ENCODE results near the gene HOXB6. TPM values are rescaled to one million over a fixed set of nuclear protein-coding genes. Genes with fewer than 3 reads are reported as not detected.

HOXB6 gene
- total and polyA plus RNA-seq, 12 donors = 1.7 to 23.1 (median 11.8) TPM

DNA sequence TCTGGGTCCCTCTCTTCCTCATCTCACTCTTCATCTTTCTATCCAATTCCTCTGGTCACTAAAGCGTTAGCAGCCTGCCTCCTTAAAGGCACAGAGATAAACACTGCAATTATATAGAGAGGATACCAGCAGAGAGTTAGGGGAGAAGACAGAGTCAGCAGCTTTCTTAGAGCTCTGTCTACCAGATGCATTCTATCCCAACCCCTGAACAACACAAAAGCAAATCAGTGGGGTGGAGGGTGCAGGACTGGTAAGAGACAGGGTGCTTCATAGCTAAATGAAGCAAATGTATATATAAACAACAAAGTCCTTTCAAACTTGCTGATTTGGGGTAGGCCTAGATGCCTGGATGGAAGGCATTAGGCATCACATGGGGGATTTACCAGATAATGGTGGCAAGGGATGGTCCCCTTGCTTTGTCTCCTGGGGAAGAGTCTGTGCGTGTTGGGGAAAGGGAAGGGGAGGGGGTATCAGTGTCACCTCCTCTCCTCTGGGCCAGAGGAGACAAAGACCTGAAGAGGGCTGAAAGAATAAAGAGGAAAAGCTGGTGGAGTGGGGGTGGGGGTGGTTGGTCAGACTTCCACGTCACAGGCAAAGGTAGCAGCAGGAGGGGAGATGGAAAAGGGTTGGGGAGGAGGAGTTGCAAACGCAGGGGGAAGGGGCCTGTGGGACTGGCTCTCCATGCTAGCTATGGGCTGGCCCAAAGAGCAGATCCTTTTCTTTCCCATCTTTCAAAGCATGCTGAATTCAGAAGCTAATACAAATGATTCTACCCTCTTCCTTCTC lies 38.7 kb downstream of the HOXB6 start:
- H3K4me3 ChIP-seq = no peak overlapping the region
- peak overlapping the region in 1 of 5 donors; percentile 27 for H3K27ac ChIP-seq
- peaks cover 0 to 18% of the 10 kb centered on the region in 2 donors for H3K4me1 ChIP-seq (replicated peaks in 1 of 2)
- no peaks in the 10 kb centered on the region for H3K36me3 ChIP-seq (replicated peaks in 1 of 2)
- H3K9me3 ChIP-seq (replicated peaks in 1 of 3) = no peaks in the 10 kb centered on the region
- no peak for DNase-seq
- H3K27me3 ChIP-seq = no peaks in the 10 kb centered on the region
- intact Hi-C loops (cut with DNase I) = no loop called here
- 82 to 88% (median 86%) methylated on average over 4 of the region's 4 CpGs for WGBS, 4 donors
- TF ChIP-seq POLR2A (IDR thresholded peaks at IDR 0.05) = no peak
- TF ChIP-seq, protein P1, sequence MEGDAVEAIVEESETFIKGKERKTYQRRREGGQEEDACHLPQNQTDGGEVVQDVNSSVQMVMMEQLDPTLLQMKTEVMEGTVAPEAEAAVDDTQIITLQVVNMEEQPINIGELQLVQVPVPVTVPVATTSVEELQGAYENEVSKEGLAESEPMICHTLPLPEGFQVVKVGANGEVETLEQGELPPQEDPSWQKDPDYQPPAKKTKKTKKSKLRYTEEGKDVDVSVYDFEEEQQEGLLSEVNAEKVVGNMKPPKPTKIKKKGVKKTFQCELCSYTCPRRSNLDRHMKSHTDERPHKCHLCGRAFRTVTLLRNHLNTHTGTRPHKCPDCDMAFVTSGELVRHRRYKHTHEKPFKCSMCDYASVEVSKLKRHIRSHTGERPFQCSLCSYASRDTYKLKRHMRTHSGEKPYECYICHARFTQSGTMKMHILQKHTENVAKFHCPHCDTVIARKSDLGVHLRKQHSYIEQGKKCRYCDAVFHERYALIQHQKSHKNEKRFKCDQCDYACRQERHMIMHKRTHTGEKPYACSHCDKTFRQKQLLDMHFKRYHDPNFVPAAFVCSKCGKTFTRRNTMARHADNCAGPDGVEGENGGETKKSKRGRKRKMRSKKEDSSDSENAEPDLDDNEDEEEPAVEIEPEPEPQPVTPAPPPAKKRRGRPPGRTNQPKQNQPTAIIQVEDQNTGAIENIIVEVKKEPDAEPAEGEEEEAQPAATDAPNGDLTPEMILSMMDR (IDR thresholded peaks at IDR 0.05) = no peak

DNA sequence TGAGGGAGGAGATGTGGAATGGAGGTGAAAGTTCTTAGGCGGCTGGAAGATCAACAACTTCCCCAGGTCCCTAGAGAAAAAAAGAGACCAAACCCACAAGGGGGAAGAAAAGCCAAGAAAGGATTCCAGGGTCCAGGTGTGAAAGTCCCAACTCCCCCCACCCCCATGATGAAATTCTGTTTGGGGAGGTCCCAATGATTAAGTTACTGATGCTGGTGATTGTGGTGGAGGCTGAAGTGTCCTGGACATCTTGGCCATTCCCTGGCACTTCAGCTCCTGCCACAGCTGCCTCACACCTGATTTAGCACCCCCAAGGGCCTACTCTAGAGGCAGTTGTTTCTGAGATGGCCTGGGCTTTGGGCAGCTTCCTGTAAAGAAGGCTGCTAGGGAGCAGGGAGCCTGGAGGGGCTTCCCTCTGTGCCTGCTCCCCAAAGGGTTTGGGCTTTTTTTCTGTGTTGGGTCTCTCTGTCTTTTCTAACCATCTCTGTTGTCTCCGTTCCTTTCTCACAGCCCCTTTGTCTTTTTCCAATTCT lies 39.7 kb downstream of the HOXB6 start:
- H3K27me3 ChIP-seq = no peaks in the 10 kb centered on the region
- H3K36me3 ChIP-seq (replicated peaks in 1 of 2) = no peaks in the 10 kb centered on the region
- peaks cover 0 to 25% of the 10 kb centered on the region in 2 donors for H3K4me1 ChIP-seq (replicated peaks in 1 of 2)
- H3K4me3 ChIP-seq = peak overlapping the region in 1 of 4 donors; percentile 52
- H3K9me3 ChIP-seq (replicated peaks in 1 of 3) = no peaks in the 10 kb centered on the region
- TF ChIP-seq, protein P1 (IDR thresholded peaks at IDR 0.05) = no peak
- no peak for TF ChIP-seq POLR2A (IDR thresholded peaks at IDR 0.05)
- intact Hi-C loops (cut with DNase I) = no loop called here
- WGBS, 4 donors = 79 to 93% (median 82%) methylated on average over 2 of the region's 2 CpGs
- no peak for DNase-seq
- peak overlapping the region in 2 of 5 donors; percentile 44 to 74 for H3K27ac ChIP-seq

DNA sequence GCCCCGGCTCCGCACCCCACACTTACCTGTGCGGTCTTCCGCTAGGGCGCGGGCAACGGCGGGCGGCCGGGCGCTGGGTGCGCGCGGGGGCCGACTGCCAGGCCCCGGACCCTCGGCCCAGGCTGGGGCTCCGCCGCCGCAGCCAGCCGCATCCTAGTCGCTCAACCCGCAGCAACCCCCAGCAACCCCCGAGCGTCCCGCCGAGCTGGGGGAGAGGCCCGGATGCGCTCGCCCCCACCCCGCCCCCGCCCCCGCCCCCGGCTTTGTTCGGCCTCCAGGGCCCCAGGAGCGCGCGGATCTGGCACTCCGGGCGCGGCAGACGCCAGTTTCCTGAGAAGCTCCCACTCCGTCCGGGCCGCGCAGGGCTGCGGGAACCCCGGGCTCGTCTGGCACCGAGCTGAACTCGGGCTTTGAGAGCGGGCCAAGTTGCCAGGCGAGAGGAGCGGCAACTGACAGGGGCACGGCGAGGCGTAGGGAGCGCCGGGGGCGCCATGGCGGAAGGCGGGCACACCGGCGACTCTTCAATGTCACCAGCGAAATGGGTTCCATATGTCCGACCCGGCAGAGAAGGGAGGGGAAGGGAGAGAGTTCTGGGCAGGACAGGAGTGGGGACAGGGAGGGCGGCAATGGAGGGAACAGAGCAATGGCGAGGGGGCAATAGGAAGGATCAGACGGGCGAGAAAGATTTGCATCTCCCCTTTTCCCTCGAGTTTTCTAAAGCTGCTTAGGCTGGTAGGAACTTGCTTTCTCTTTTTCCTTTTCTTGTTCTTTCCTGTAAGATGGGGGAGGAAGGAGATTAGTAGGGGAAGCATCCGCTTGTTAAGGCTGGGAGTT lies 40.4 kb downstream of the HOXB6 start:
- TF ChIP-seq, protein P1 (IDR thresholded peaks at IDR 0.05) = no peak
- no peak for TF ChIP-seq POLR2A (IDR thresholded peaks at IDR 0.05)
- H3K27me3 ChIP-seq = no peaks in the 10 kb centered on the region
- peak overlapping the region in 2 of 4 donors; percentile 20 to 52 for H3K4me3 ChIP-seq
- intact Hi-C loops (cut with DNase I) = no loop called here
- H3K9me3 ChIP-seq (replicated peaks in 1 of 3) = no peaks in the 10 kb centered on the region
- no peaks in the 10 kb centered on the region for H3K36me3 ChIP-seq (replicated peaks in 1 of 2)
- peak overlapping the region in 2 of 5 donors; percentile 44 to 74 for H3K27ac ChIP-seq
- DNase-seq = peak in 2 of 7 donors; percentile 36 to 50
- WGBS, 4 donors = 31 to 40% (median 39%) methylated on average over 20 to 73 of the region's 73 CpGs
- peaks cover 0 to 30% of the 10 kb centered on the region in 2 donors for H3K4me1 ChIP-seq (replicated peaks in 1 of 2)

DNA sequence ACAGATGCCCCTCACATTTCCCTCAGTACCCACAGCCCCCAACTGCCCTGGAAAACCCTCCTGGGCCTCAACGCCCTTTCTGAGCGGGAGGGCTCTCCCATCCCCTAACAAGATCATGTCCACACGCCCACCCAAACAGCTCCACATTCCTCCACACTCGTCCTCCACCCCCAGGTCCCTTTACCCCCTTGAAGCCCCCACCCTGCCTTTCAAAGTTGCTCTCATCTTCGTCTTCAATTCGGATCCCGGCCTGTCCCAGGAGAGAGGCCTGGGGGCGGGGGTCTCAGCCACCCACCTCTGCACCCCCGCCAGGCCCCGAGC lies 41.0 kb downstream of the HOXB6 start:
- peak overlapping the region in 2 of 5 donors; percentile 44 to 74 for H3K27ac ChIP-seq
- no peaks in the 10 kb centered on the region for H3K9me3 ChIP-seq (replicated peaks in 1 of 3)
- intact Hi-C loops (cut with DNase I) = no loop called here
- no peak for DNase-seq
- WGBS, 4 donors = 62 to 79% (median 72%) methylated on average over 7 to 10 of the region's 10 CpGs
- no peaks in the 10 kb centered on the region for H3K27me3 ChIP-seq
- no peak for TF ChIP-seq POLR2A (IDR thresholded peaks at IDR 0.05)
- TF ChIP-seq, protein P1 (IDR thresholded peaks at IDR 0.05) = no peak
- H3K36me3 ChIP-seq (replicated peaks in 1 of 2) = no peaks in the 10 kb centered on the region
- H3K4me1 ChIP-seq (replicated peaks in 1 of 2) = peaks cover 0 to 30% of the 10 kb centered on the region in 2 donors
- peak overlapping the region in 1 of 4 donors; percentile 52 for H3K4me3 ChIP-seq

Measured in adrenal gland (tissue), 12 donors.